Common myeloid progenitor, CD34-positive (primary cell): ENCODE measurements around the gene VWA3A. TPM values are rescaled to one million over a fixed set of nuclear protein-coding genes. Genes with fewer than 3 reads are reported as not detected.
"Not testable (repeated sequence)": the region's sequence is repeated elsewhere in the genome, so short reads cannot be mapped to it uniquely, and the experiment has no call there.

ENCODE experiments used
- CTCF ChIA-PET: fragments of 350-600 bp; sonication (Branson Sonifier 250); formaldehyde crosslinking; loops from one replicate; lab custom pipeline; 2021; ENCODE audit warnings: antibody characterized with exemption; lab: Charles Lee
- POLR2A ChIA-PET: fragments of 350-600 bp; sonication (Branson Sonifier 250); formaldehyde crosslinking; loops from one replicate; lab custom pipeline; 2021; ENCODE audit warnings: antibody characterized with exemption; lab: Charles Lee
- DNase-seq, 3 donors: peaks; one replicate each; pipeline versions ENCODE4 v3.0.0 to v3.0.0-alpha.2; 2013
- H3K27ac ChIP-seq, 2 experiments: 1 replicate in 1 of 2; 2 replicates in 1 of 2; pipeline ENCODE4 v1.7.0; 2013; ENCODE audit warnings: inconsistent platforms in 2 of 2, low read length in 2 of 2, mild to moderate bottlenecking in 2 of 2, low read depth in 1 of 2, moderate library complexity in 1 of 2; ENCODE audit not compliant: severe bottlenecking in 2 of 2, insufficient read depth in 1 of 2, poor library complexity in 1 of 2
- H3K27me3 ChIP-seq, 5 experiments: replicated peaks in 2 of 5; 1 replicate in 3 of 5; 2 replicates in 2 of 5; pipeline versions ENCODE4 v1.6.1 to v1.7.0; 2013; ENCODE audit warnings: low read length in 4 of 5, mild to moderate bottlenecking in 2 of 5, moderate library complexity in 2 of 5, inconsistent platforms in 1 of 5; ENCODE audit not compliant: insufficient read depth in 5 of 5, control insufficient read depth in 4 of 5
- H3K36me3 ChIP-seq, 4 experiments: 1 replicate in 2 of 4; 2 replicates in 2 of 4; pipeline versions ENCODE4 v1.6.1 to v1.7.0; 2013; ENCODE audit warnings: low read length in 3 of 4, control low read depth in 1 of 4, mild to moderate bottlenecking in 1 of 4; ENCODE audit not compliant: control insufficient read depth in 4 of 4, insufficient read depth in 4 of 4
- H3K4me1 ChIP-seq, 4 experiments: 1 replicate in 3 of 4; 2 replicates in 1 of 4; pipeline versions ENCODE4 v1.6.1 to v1.7.1; 2013; ENCODE audit warnings: low read length in 3 of 4, mild to moderate bottlenecking in 3 of 4, control low read depth in 1 of 4, inconsistent platforms in 1 of 4, moderate library complexity in 1 of 4; ENCODE audit not compliant: control insufficient read depth in 4 of 4, insufficient read depth in 4 of 4; ENCODE audit errors: control extremely low read depth in 1 of 4
- H3K4me3 ChIP-seq, 7 experiments: 1 replicate in 4 of 7; 2 replicates in 3 of 7; pipeline versions ENCODE4 v1.5.1 to v1.7.0; 2013; ENCODE audit warnings: mild to moderate bottlenecking in 7 of 7, low read length in 6 of 7, moderate library complexity in 6 of 7, inconsistent platforms in 2 of 7, low read depth in 2 of 7, control low read depth in 1 of 7; ENCODE audit not compliant: insufficient read depth in 4 of 7, control insufficient read depth in 1 of 7; ENCODE audit errors: extremely low read depth in 1 of 7
- H3K9me3 ChIP-seq, 5 experiments: 1 replicate in 4 of 5; 2 replicates in 1 of 5; pipeline versions ENCODE4 v1.6.1 to v1.7.1; 2013; ENCODE audit warnings: low read length in 4 of 5, mild to moderate bottlenecking in 2 of 5, inconsistent platforms in 1 of 5, low read depth in 1 of 5, moderate library complexity in 1 of 5; ENCODE audit not compliant: control insufficient read depth in 4 of 5, insufficient read depth in 2 of 5; ENCODE audit errors: control extremely low read depth in 1 of 5
- WGBS: methylation state at CpG from one replicate; pipeline ENCODE4 v1.1.5; 2013; ENCODE audit not compliant: insufficient coverage; 5-methylcytosine and 5-hydroxymethylcytosine counted together
- polyA plus RNA-seq: library from polyadenylated mRNA; unstranded; fragments of 120-200 nt; gene quantifications from one replicate; pipeline ENCODE4 v1.2.1, GENCODE V29; 2013

Gene VWA3A, protein sequence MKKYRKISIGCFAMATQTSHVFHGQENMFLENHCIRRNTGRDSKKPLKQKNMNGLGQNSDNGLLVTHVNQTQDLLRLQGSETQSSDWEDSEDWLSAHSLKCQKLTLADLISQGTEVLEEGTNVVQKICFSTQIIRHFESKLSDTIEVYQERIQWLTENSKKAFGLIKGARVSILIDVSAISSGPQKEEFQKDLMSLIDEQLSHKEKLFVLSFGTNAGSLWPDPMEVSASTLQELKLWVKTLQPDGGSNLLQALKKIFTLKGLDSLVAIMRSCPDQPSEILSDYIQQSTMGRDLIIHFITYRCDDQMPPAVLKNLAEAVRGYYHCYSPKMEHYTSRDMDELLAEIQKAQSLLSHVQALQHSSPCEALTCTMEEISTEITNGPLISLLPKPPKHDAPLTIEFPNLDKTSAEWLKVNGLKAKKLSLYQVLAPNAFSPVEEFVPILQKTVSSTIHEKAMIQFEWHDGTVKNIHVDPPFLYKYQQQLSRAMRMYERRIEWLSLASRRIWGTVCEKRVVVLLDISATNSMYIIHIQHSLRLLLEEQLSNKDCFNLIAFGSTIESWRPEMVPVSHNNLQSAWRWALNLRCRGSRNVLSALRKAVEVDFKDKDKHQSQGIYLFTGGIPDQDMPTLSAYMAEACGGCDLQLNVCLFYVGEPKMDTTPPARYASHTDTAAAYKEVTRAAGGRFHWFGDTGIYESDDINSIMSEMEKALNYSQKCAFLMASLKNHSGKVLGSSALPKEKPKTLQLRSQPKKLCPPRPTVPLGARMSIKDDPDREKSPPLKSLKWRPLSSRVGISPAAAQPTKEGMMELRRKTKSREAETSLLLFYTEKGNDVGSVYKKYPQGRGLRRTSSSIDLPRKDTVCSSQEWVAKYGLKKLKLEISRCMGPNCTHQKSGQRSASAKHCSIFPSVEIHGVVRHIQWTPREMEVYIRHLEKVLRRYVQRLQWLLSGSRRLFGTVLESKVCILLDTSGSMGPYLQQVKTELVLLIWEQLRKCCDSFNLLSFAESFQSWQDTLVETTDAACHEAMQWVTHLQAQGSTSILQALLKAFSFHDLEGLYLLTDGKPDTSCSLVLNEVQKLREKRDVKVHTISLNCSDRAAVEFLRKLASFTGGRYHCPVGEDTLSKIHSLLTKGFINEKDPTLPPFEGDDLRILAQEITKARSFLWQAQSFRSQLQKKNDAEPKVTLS
- polyA plus RNA-seq = 0.08 TPM

DNA sequence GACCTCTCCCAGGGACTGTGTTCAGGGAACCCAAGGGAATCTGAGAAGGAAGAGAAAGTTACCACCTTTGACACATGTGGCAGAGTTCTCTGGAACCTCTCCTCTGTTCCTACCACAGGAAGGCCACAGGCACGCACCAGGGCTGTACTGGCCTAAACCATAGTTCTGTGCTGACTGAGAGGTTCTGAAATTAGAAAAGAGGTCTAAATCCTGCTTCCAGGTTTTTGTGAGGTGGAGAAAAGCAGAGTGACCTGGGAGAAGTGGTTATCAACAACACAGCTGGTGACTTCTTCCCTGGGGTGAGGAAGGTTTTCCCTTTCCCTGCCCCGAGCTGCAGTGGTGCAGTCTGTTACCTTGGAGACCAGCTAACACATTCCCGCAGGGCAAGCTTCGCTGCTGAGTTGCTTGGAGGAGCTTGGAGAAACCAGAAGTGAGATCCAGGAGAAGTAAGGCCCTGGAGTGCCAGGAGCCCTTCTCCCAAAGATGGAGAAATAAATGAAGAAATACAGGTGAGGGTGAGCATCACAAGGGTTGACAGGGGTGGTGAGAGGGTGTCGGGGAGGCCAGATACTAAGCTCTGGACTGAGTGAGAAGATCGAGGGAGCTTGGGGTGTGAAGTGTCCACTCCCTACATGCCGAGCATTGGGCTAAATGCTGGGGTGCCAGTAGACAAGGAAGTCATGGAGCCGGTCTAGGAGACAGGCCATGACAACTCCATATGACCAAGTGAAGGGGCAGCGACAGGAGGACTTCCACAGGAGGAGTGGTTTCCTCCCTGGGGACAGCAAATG is at the start of gene VWA3A:
TSS of gene VWA3A (plus strand) at position 399 of the 791 bp plus-strand sequence. CDS start at position 496, 97 bp downstream.
- no peaks in the 10 kb centered on the region for H3K9me3 ChIP-seq
- H3K27ac ChIP-seq = no peak within 1 kb of the TSS
- H3K27me3 ChIP-seq = no peaks in the 10 kb centered on the region
- H3K4me1 ChIP-seq = no peaks in the 10 kb centered on the region
- CTCF ChIA-PET = interaction anchor here (0.6 to 6.0 kb wide), 5 partner anchors 9 to 904 kb away, joined by 3 to 35 read pairs (median 4); no protein-coding TSS in a partner anchor
- POLR2A ChIA-PET = no interaction called here
- H3K4me3 ChIP-seq = no peak within 1 kb of the TSS
- no peaks in the 10 kb centered on the region for H3K36me3 ChIP-seq
- 93% methylated on average over 8 of the region's 9 CpGs for WGBS
- no peak for DNase-seq

GRCh38 chr16:22043882-22044281 is 48.5 kb upstream of the VWA3A start:
- H3K27me3 ChIP-seq, H3K4me1 ChIP-seq, H3K27ac ChIP-seq, H3K4me3 ChIP-seq, H3K9me3 ChIP-seq, POLR2A ChIA-PET, DNase-seq, H3K36me3 ChIP-seq: not testable (repeated sequence)
- WGBS = 80% methylated on average over 1 of the region's 3 CpGs
- CTCF ChIA-PET = interaction anchor here (1.1 to 1.5 kb wide), 2 partner anchors 23 to 55 kb away, joined by 3 read pairs; no protein-coding TSS in a partner anchor

GRCh38 chr16:22045888-22046287 is 46.5 kb upstream of the VWA3A start:
- H3K4me3 ChIP-seq, POLR2A ChIA-PET, H3K36me3 ChIP-seq, DNase-seq, H3K27me3 ChIP-seq, CTCF ChIA-PET, H3K27ac ChIP-seq, H3K9me3 ChIP-seq, H3K4me1 ChIP-seq: not testable (repeated sequence)
- no CpG with 5 or more reads among the region's 5 CpGs for WGBS

GRCh38 chr16:22050963-22051362 is 41.4 kb upstream of the VWA3A start:
- POLR2A ChIA-PET = no interaction called here
- no peaks in the 10 kb centered on the region for H3K9me3 ChIP-seq
- H3K27ac ChIP-seq = no peak overlapping the region
- no peaks in the 10 kb centered on the region for H3K36me3 ChIP-seq
- no peaks in the 10 kb centered on the region for H3K27me3 ChIP-seq
- H3K4me1 ChIP-seq = peaks cover 6 to 18% (median 7%) of the 10 kb centered on the region in 4 experiments
- WGBS = 96% methylated on average over 4 of the region's 4 CpGs
- H3K4me3 ChIP-seq = no peak overlapping the region
- CTCF ChIA-PET = interaction anchor here (0.7 to 3.0 kb wide), 4 partner anchors 10 to 26 kb away, joined by 3 to 12 read pairs (median 4); no protein-coding TSS in a partner anchor
- no peak for DNase-seq

GRCh38 chr16:22052980-22053379 is 39.4 kb upstream of the VWA3A start:
- Histone ChIP-seq H3K9me3 (no peaks in the 10 kb centered on the region), H3K36me3 (no peaks in the 10 kb centered on the region), H3K4me3 (no peak overlapping the region), H3K4me1 (peaks cover 6 to 18% (median 7%) of the 10 kb centered on the region in 4 experiments), H3K27ac (no peak overlapping the region), H3K27me3 (no peaks in the 10 kb centered on the region)
- POLR2A ChIA-PET = no interaction called here
- no CpG with 5 or more reads among the region's 6 CpGs for WGBS
- CTCF ChIA-PET = no interaction called here
- peak; percentile 19 to 67 (median 66) for DNase-seq

- ChIA-PET CTCF (interaction anchor here (0.6 to 2.4 kb wide), 3 partner anchors 24 to 54 kb away, joined by 3 to 13 read pairs (median 3); no protein-coding TSS in a partner anchor), POLR2A (no interaction called here)
- peak overlapping the region in 2 of 7 experiments; percentile 0 to 31 for H3K4me3 ChIP-seq
- no peaks in the 10 kb centered on the region for H3K9me3 ChIP-seq
- WGBS = 100% methylated on average over 1 of the region's 4 CpGs
- H3K27ac ChIP-seq = no peak overlapping the region
- DNase-seq = peak; percentile 36 to 89 (median 87)
- H3K27me3 ChIP-seq = no peaks in the 10 kb centered on the region
- H3K4me1 ChIP-seq = peaks cover 6 to 18% (median 7%) of the 10 kb centered on the region in 4 experiments
- no peaks in the 10 kb centered on the region for H3K36me3 ChIP-seq
Measured at GRCh38 chr16:22053921-22054341, 38.4 kb upstream of the VWA3A start.
